H1 (cell line): ENCODE measurements around the gene CRTAC1. TPM values are rescaled to one million over a fixed set of nuclear protein-coding genes. Genes with fewer than 3 reads are reported as not detected.

Experiments
- CTCF ChIA-PET: fragments of 300-600 bp; sonication (Branson Sonifier 250); formaldehyde crosslinking; loops from one replicate; lab custom pipeline; 2021; ENCODE audit not compliant: partially characterized antibody; lab: Charles Lee
- POLR2A ChIA-PET: fragments of 300-600 bp; sonication (Branson Sonifier 250); formaldehyde crosslinking; loops from one replicate; lab custom pipeline; 2021; ENCODE audit warnings: inconsistent platforms; ENCODE audit not compliant: partially characterized antibody; lab: Charles Lee
- DNase-seq, 2 experiments: peaks; one replicate each; pipeline versions ENCODE4 v3.0.0 to v3.0.0-alpha.2; 2010 to 2022; ENCODE audit warnings: low spot score in 2 of 2, low read depth in 1 of 2, mixed read lengths in 1 of 2
- FAIRE-seq: peaks from 2 replicates; lab custom pipeline; 2011; peaks lifted over from hg19 to GRCh38; lab: Jason Lieb, UNC
- H2AFZ ChIP-seq: 2 replicates; pipeline ENCODE4 v1.8.1; 2012; ENCODE audit warnings: low read length, inconsistent platforms
- H2AK5ac ChIP-seq: 2 replicates; pipeline ENCODE4 v1.6.1; 2013; ENCODE audit warnings: low read depth, low read length
- H2BK120ac ChIP-seq: replicated peaks from 2 replicates; pipeline ENCODE3; 2013; ENCODE audit warnings: low read depth, low read length, inconsistent platforms
- H2BK12ac ChIP-seq: 2 replicates; pipeline ENCODE4 v1.6.1; 2013; ENCODE audit warnings: low read depth, low read length
- H2BK15ac ChIP-seq: 2 replicates; pipeline ENCODE4 v1.6.1; 2013; ENCODE audit warnings: low read length
- H2BK20ac ChIP-seq: 2 replicates; pipeline ENCODE4 v1.6.1; 2013; ENCODE audit warnings: low read length
- H2BK5ac ChIP-seq: 2 replicates; pipeline ENCODE4 v1.6.1; 2013; ENCODE audit warnings: low read depth, low read length
- H3K14ac ChIP-seq: 2 replicates; pipeline ENCODE4 v1.6.1; 2013; ENCODE audit warnings: inconsistent platforms; ENCODE audit not compliant: insufficient read length
- H3K18ac ChIP-seq: 2 replicates; pipeline ENCODE4 v1.6.1; 2013; ENCODE audit warnings: low read length; ENCODE audit errors: extremely low read depth
- H3K23ac ChIP-seq: 2 replicates; pipeline ENCODE4 v1.6.1; 2013; ENCODE audit warnings: inconsistent platforms; ENCODE audit not compliant: insufficient read length
- H3K23me2 ChIP-seq: 2 replicates; pipeline ENCODE4 v1.6.1; 2013; ENCODE audit warnings: low read depth, low read length
- H3K27ac ChIP-seq: 2 replicates; pipeline ENCODE4 v1.6.1; 2011; ENCODE audit warnings: low read depth, low read length, inconsistent platforms
- H3K27me3 ChIP-seq, 4 experiments: replicated peaks in 1 of 4; 1 replicate in 1 of 4; 2 replicates in 3 of 4; pipeline versions ENCODE4 v1.6.1 to v1.8.1; 2011 to 2013; ENCODE audit warnings: low read length in 3 of 4, mild to moderate bottlenecking in 3 of 4, inconsistent platforms in 2 of 4, mixed read lengths in 2 of 4, moderate library complexity in 1 of 4; ENCODE audit not compliant: control insufficient read depth in 3 of 4, insufficient read depth in 3 of 4; ENCODE audit errors: extremely low read depth in 1 of 4
- H3K36me3 ChIP-seq, 4 experiments: 2 replicates each; pipeline versions ENCODE4 v1.6.1 to v1.8.1; 2011 to 2013; ENCODE audit warnings: mild to moderate bottlenecking in 4 of 4, low read length in 3 of 4, moderate library complexity in 2 of 4, control low read depth in 1 of 4, inconsistent platforms in 1 of 4; ENCODE audit not compliant: insufficient read depth in 4 of 4, control insufficient read depth in 2 of 4
- H3K4ac ChIP-seq: replicated peaks from 2 replicates; pipeline ENCODE3; 2013; ENCODE audit warnings: low read length, low read depth, mixed read lengths, inconsistent platforms; ENCODE audit not compliant: insufficient read length
- H3K4me1 ChIP-seq, 4 experiments: replicated peaks in 1 of 4; 1 replicate in 1 of 4; 2 replicates in 3 of 4; pipeline versions ENCODE4 v1.6.1 to v1.8.1; 2011 to 2013; ENCODE audit warnings: low read length in 3 of 4, inconsistent platforms in 2 of 4, mixed read lengths in 1 of 4; ENCODE audit not compliant: insufficient read depth in 4 of 4, control insufficient read depth in 3 of 4
- H3K4me2 ChIP-seq, 2 experiments: 2 replicates each; pipeline versions ENCODE4 v1.6.1 to v1.8.1; 2011 to 2013; ENCODE audit warnings: low read depth in 2 of 2, low read length in 2 of 2, control low read depth in 1 of 2, inconsistent platforms in 1 of 2, mild to moderate bottlenecking in 1 of 2; ENCODE audit not compliant: insufficient read depth in 1 of 2
- H3K4me3 ChIP-seq, 4 experiments: fragments of 200-600, 300-600 bp in 1 of 4; sonication (generic), shearing (Covaris generic), sonication (Bioruptor Twin) in 1 of 4; 2 replicates each; pipeline versions ENCODE4 v1.5.1 to v1.8.1; 2011 to 2016; ENCODE audit warnings: low read length in 4 of 4, low read depth in 3 of 4, control low read depth in 2 of 4, inconsistent platforms in 2 of 4, mild to moderate bottlenecking in 2 of 4, mixed read lengths in 1 of 4, moderate library complexity in 1 of 4; ENCODE audit not compliant: insufficient read depth in 2 of 4; ENCODE audit errors: extremely low read depth in 1 of 4
- H3K56ac ChIP-seq: replicated peaks from 2 replicates; pipeline ENCODE3; 2013; ENCODE audit warnings: low read depth, mild to moderate bottlenecking, mixed read lengths, low read length, inconsistent platforms; ENCODE audit not compliant: insufficient read length
- H3K79me1 ChIP-seq: 2 replicates; pipeline ENCODE4 v1.6.1; 2013; ENCODE audit warnings: low read depth, low read length, control low read depth
- H3K79me2 ChIP-seq, 2 experiments: 2 replicates each; pipeline versions ENCODE4 v1.6.1 to v1.8.1; 2012 to 2013; ENCODE audit warnings: low read length in 2 of 2, mild to moderate bottlenecking in 2 of 2, inconsistent platforms in 1 of 2; ENCODE audit not compliant: insufficient read depth in 2 of 2, control insufficient read depth in 1 of 2
- H3K9ac ChIP-seq, 4 experiments: replicated peaks in 1 of 4; 1 replicate in 1 of 4; 2 replicates in 3 of 4; pipeline versions ENCODE4 v1.6.1 to v1.8.1; 2011 to 2013; ENCODE audit warnings: low read depth in 3 of 4, low read length in 3 of 4, control low read depth in 2 of 4, mild to moderate bottlenecking in 2 of 4, moderate library complexity in 2 of 4, inconsistent platforms in 1 of 4; ENCODE audit errors: extremely low read depth in 1 of 4
- H3K9me3 ChIP-seq, 2 experiments: 2 replicates each; pipeline versions ENCODE4 v1.6.1 to v1.8.1; 2012 to 2013; ENCODE audit warnings: mild to moderate bottlenecking in 2 of 2, moderate library complexity in 2 of 2, control low read depth in 1 of 2, inconsistent platforms in 1 of 2, low read depth in 1 of 2, low read length in 1 of 2, mixed read lengths in 1 of 2; ENCODE audit not compliant: insufficient read depth in 2 of 2
- H4K20me1 ChIP-seq, 2 experiments: replicated peaks in 1 of 2; 2 replicates each; pipeline versions ENCODE3 to v1.8.1; 2011 to 2013; ENCODE audit warnings: inconsistent platforms in 2 of 2, low read length in 2 of 2, mild to moderate bottlenecking in 1 of 2; ENCODE audit not compliant: insufficient read depth in 2 of 2, control insufficient read depth in 1 of 2
- H4K5ac ChIP-seq: 2 replicates; pipeline ENCODE4 v1.6.1; 2013; ENCODE audit warnings: low read length, low read depth, mixed read lengths, inconsistent platforms; ENCODE audit not compliant: insufficient read length
- H4K8ac ChIP-seq: 2 replicates; pipeline ENCODE4 v1.8.0; 2013; ENCODE audit warnings: mild to moderate bottlenecking, moderate library complexity, low read length, inconsistent platforms; ENCODE audit not compliant: insufficient read depth; ENCODE audit errors: extremely low read depth
- H4K91ac ChIP-seq: replicated peaks from 2 replicates; pipeline ENCODE3; 2013; ENCODE audit warnings: low read length, mixed read lengths, inconsistent platforms; ENCODE audit not compliant: insufficient read length
- CEBPB ChIP-seq: IDR thresholded peaks from 2 replicates; pipeline ENCODE4 v1.6.1; 2012; ENCODE audit warnings: low read depth, low read length
- CHD1 ChIP-seq: IDR thresholded peaks from 2 replicates; pipeline ENCODE4 v1.6.1; 2012; ENCODE audit warnings: low read depth, low read length, improper control_type of control experiment
- GTF2F1 ChIP-seq: IDR thresholded peaks from 2 replicates; pipeline ENCODE4 v1.6.1; 2012; ENCODE audit warnings: low read depth, low read length, improper control_type of control experiment, borderline replicate concordance
- NANOG ChIP-seq: IDR thresholded peaks from 2 replicates; pipeline ENCODE4 v1.6.1; 2011; ENCODE audit warnings: low read length, low read depth, mild to moderate bottlenecking, inconsistent platforms; ENCODE audit not compliant: insufficient read depth, poor library complexity, severe bottlenecking
- PHF8 ChIP-seq: fragments of 200-600 bp; sonication (generic); conservative IDR thresholded peaks from 2 replicates; pipeline ENCODE4 v1.7.1; 2012; ENCODE audit warnings: low read depth, mild to moderate bottlenecking, inconsistent platforms, low read length, moderate library complexity
- RBBP5 ChIP-seq: IDR thresholded peaks from 2 replicates; pipeline ENCODE4 v1.7.1; 2012; ENCODE audit warnings: low read depth, mild to moderate bottlenecking, inconsistent platforms, low read length, moderate library complexity, borderline replicate concordance
- SRF ChIP-seq: IDR thresholded peaks from 2 replicates; pipeline ENCODE4 v1.6.1; 2011; ENCODE audit warnings: mild to moderate bottlenecking, low read depth, low read length, moderate library complexity
- YY1 ChIP-seq: IDR thresholded peaks from 2 replicates; pipeline ENCODE4 v1.6.1; 2011; ENCODE audit warnings: low read depth, mild to moderate bottlenecking, low read length
- WGBS, 2 experiments: shearing (Covaris generic) in 1 of 2; methylation state at CpG; one replicate each; pipeline versions ENCODE4 v1.1.6 to v1.1.7; 2013 to 2015; ENCODE audit warnings: low lambda C conversion rate in 2 of 2, mixed read lengths in 2 of 2, inconsistent platforms in 1 of 2, low coverage in 1 of 2, missing lambda C conversion rate in 1 of 2; ENCODE audit not compliant: insufficient replicate concordance in 2 of 2, insufficient coverage in 1 of 2, insufficient read length in 1 of 2; ENCODE audit errors: extremely low coverage in 1 of 2, missing lambda C conversion rate in 1 of 2; 5-methylcytosine and 5-hydroxymethylcytosine counted together
- polyA plus RNA-seq, 7 experiments: library from polyadenylated mRNA; depleted of rRNA in 3 of 7; stranded (reverse) in 5 of 7; unstranded in 2 of 7; fragments of >200 nt in 5 of 7; fragments of 200-250 nt in 2 of 7; gene quantifications; 1 replicate in 5 of 7; 2 replicates in 1 of 7; 4 replicates in 1 of 7; pipeline versions ENCODE4 v1.2.1 to v1.2.3, GENCODE V29; 2011 to 2013; ENCODE audit warnings: missing spikeins in 2 of 7, mixed read lengths in 2 of 7
- total RNA-seq: library from RNA; stranded (reverse); fragmentation: NEBNext Ultra II Directional; extraction: Animal tissue kit (Norgen Biotek cat#: 25700); gene quantifications from 2 replicates; pipeline ENCODE4 v1.2.1, GENCODE V29; 2021

Gene CRTAC1
- total and polyA plus RNA-seq, 2 of the 8 experiments (the other 6 are each of a cell fraction or from before 2014, with no cell fraction given) = 0.91 to 1.2 TPM

GRCh38 chr10:98076086-98076485 is 45.7 kb upstream of the CRTAC1 start:
- no peak overlapping the region for H2BK15ac ChIP-seq
- no peak overlapping the region for H3K4me3 ChIP-seq
- FAIRE-seq (no peak), DNase-seq (no peak)
- no peak overlapping the region for H3K9ac ChIP-seq
- H3K23ac ChIP-seq = no peak overlapping the region
- H3K56ac ChIP-seq = no peak overlapping the region
- TF ChIP-seq YY1 = no peak
- no peak for TF ChIP-seq PHF8
- no peak for TF ChIP-seq CHD1
- TF ChIP-seq CEBPB = peak; percentile 94
- TF ChIP-seq RBBP5 = no peak
- TF ChIP-seq SRF = no peak
- TF ChIP-seq NANOG = no peak
- TF ChIP-seq GTF2F1 = no peak
- H3K18ac ChIP-seq = no peak overlapping the region
- 82% methylated on average over 7 of the region's 7 CpGs; no CpG with 5 or more reads in 1 of the 2 experiments for WGBS, 2 experiments
- no peak overlapping the region for H3K27ac ChIP-seq
- H3K23me2 ChIP-seq = no peaks in the 10 kb centered on the region; the same call in 1 of the 2 replicates
- H4K20me1 ChIP-seq = peaks cover 0 to 1% of the 10 kb centered on the region in 2 experiments
- no peaks in the 10 kb centered on the region for H3K9me3 ChIP-seq
- no peak overlapping the region for H2BK5ac ChIP-seq
- H3K36me3 ChIP-seq = no peaks in the 10 kb centered on the region
- no peak overlapping the region for H3K14ac ChIP-seq
- no peak overlapping the region for H2BK120ac ChIP-seq
- no peak overlapping the region for H4K91ac ChIP-seq
- no peaks in the 10 kb centered on the region for H3K79me2 ChIP-seq
- H2BK20ac ChIP-seq = no peak overlapping the region
- CTCF ChIA-PET = interaction anchor here (0.8 to 1.9 kb wide), 4 partner anchors 9 to 48 kb away, joined by 3 to 5 read pairs (median 4); no protein-coding TSS in a partner anchor
- H3K4me1 ChIP-seq = no peaks in the 10 kb centered on the region
- H4K8ac ChIP-seq = no peak overlapping the region
- H3K4ac ChIP-seq = no peak overlapping the region
- no peak overlapping the region for H4K5ac ChIP-seq
- H3K4me2 ChIP-seq = no peak overlapping the region
- no peaks in the 10 kb centered on the region for H3K79me1 ChIP-seq
- no peak overlapping the region for H2AK5ac ChIP-seq
- H2BK12ac ChIP-seq = no peak overlapping the region
- H2AFZ ChIP-seq = no peak overlapping the region
- POLR2A ChIA-PET = no interaction called here
- no peaks in the 10 kb centered on the region for H3K27me3 ChIP-seq
